Heart left ventricle (tissue), 16 donors: ENCODE data around the gene NDUFAF3. TPM values are rescaled to one million over a fixed set of nuclear protein-coding genes. Genes with fewer than 3 reads are reported as not detected.
A peak's percentile ranks its signal among the peaks of the same experiment; 100 is the strongest.

Experiments used
- ATAC-seq, 4 donors: fragments of 200-7000 bp; cut with Tn5 transposase; one replicate each; pipeline ENCODE4 v1.9.1; 2020 to 2022; ENCODE audit warnings: moderate library complexity in 4 of 4, mild to moderate bottlenecking in 3 of 4, moderate number of reproducible peaks in 1 of 4
- DNase-seq, 5 donors: peaks; one replicate each; pipeline ENCODE4 v3.0.0-alpha.2; 2020
- H3K27ac ChIP-seq, 12 donors: fragments of 200-600 bp; sonication (generic) in 4 of 12; one replicate each; pipeline versions ENCODE4 v1.5.0 to v1.8.0; 2016 to 2022; ENCODE audit warnings: mild to moderate bottlenecking in 2 of 12
- H3K27me3 ChIP-seq, 9 donors: fragments of 200-600 bp; sonication (generic) in 2 of 9; one replicate each; pipeline versions ENCODE4 v1.5.1 to v1.8.0; 2016 to 2022; ENCODE audit warnings: mild to moderate bottlenecking in 3 of 9
- H3K36me3 ChIP-seq, 9 donors: fragments of 200-600 bp; sonication (generic) in 2 of 9; one replicate each; pipeline versions ENCODE4 v1.5.0 to v1.8.0; 2018 to 2022; ENCODE audit warnings: mild to moderate bottlenecking in 2 of 9
- H3K4me1 ChIP-seq, 12 donors: fragments of 200-600 bp; sonication (generic) in 4 of 12; one replicate each; pipeline versions ENCODE4 v1.5.0 to v1.8.0; 2016 to 2022; ENCODE audit warnings: mild to moderate bottlenecking in 3 of 12
- H3K4me3 ChIP-seq, 12 donors: fragments of 200-600 bp; sonication (generic) in 4 of 12; one replicate each; pipeline versions ENCODE4 v1.5.0 to v1.8.0; 2017 to 2022; ENCODE audit warnings: mild to moderate bottlenecking in 9 of 12, moderate library complexity in 4 of 12
- H3K9me3 ChIP-seq, 12 donors: fragments of 200-600 bp; sonication (generic) in 4 of 12; one replicate each; pipeline versions ENCODE4 v1.5.0 to v1.8.0; 2016 to 2022; ENCODE audit warnings: mild to moderate bottlenecking in 1 of 12
- POLR2A ChIP-seq, 2 donors: fragments of 450-650 bp; IDR thresholded peaks; one replicate each; pipeline ENCODE4 v1.6.1; 2017; ENCODE audit warnings: antibody characterized with exemption in 2 of 2, mild to moderate bottlenecking in 2 of 2, moderate library complexity in 2 of 2
- WGBS, 4 donors: extraction: QIAGEN DNeasy Blood & Tissue Kit in 2 of 4; methylation state at CpG; one replicate each; pipeline versions ENCODE4 v1.1.5 to v1.1.7; 2013 to 2018; 5-methylcytosine and 5-hydroxymethylcytosine counted together
- intact Hi-C, 10 donors: fragments of 100-400 bp; cut with DNase I; formaldehyde crosslinking; loops; one replicate each; pipeline versions ENCODE4 v1.11.1 to v1.14.2; 2022
- polyA plus RNA-seq, 2 donors: library from polyadenylated mRNA; stranded (reverse); fragments of 200-250 nt; gene quantifications; one replicate each; pipeline ENCODE4 v1.2.3, GENCODE V29; 2013
- total RNA-seq, 9 donors: library from RNA; depleted of rRNA in 2 of 9; stranded (reverse); fragments of >200 nt in 2 of 9; fragmentation: NEBNext Ultra II Directional in 3 of 9; extraction: Animal tissue kit (Norgen Biotek cat#: 25700) in 3 of 9; gene quantifications; one replicate each; pipeline versions ENCODE4 v1.1.0 to v1.2.4, GENCODE V29; 2016 to 2023
- TF ChIP-seq, protein P1 (sequence below), 12 donors: fragments of 200-600 bp; sonication (generic) in 4 of 12; IDR thresholded peaks; one replicate each; pipeline versions ENCODE4 v1.5.0 to v1.8.0; 2018 to 2022; ENCODE audit warnings: antibody characterized with exemption in 12 of 12, mild to moderate bottlenecking in 5 of 12
- donor health status: ischemic (EF 13 %, LVEDD 7.1; RV severe dilation, severe dysfunction).
- donor health status: healthy with polysubstance abuse.
- donor health status: DM: no; HTN: yes; CAD: no.
- donor health status: DM: no; HTN: no; CAD: no.
- donor health status: ischemic (EF 25% LVEDD 6.9; RV normal size, moderate dysfunction).
- donor health status: ischemic (EF 25% LVEDD 5.7; RV mildly dilated, moderate dysfunction).
- donor health status: healthy.
- donor health status: DM: yes; HTN: yes; CAD: no.
- donor health status: ischemic (EF 35%, LVEDD 5.7; RV mildly dilated, moderate dysfunction).
- donor health status: nonischemic (EF 11% LVEDD 7.7; RV severe dilation, severe dysfunction).
- donor health status: DM: yes; HTN: yes; CAD: no.
- donor health status: PGD.
- donor health status: ischemic (EF 29% LVEDD 5.4; RV normal size, mild dysfunction).
- donor health status: nonischemic (EF 23%, LVEDD 6.1; RV moderate dilation, normal function).

NDUFAF3 gene
- total and polyA plus RNA-seq, 11 donors = 119 to 308 (median 160) TPM

DNA sequence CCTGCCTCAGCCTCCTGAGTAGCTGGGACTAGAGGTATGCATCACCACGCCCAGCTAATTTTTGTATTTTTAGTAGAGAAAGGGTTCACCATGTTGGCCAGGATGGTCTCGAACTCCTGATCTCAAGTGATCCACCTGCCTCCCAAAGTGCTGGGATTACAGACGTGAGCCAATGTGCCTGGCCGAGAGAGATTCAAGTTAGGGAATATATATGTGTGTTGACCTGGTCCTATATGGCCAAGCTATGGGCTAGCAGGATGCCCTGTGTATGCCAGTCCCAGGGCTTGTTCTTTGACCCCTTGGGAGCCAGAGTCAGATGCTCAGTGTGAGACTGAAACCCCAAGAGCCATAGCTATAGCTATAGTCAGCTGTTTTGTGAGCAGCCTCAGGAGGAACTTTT lies 1.9 kb downstream of the NDUFAF3 start:
- Histone ChIP-seq H3K27ac (no peak overlapping the region), H3K4me1 (peaks cover 3 to 72% (median 39%) of the 10 kb centered on the region in 12 donors), H3K4me3 (no peak overlapping the region), H3K9me3 (no peaks in the 10 kb centered on the region), H3K27me3 (no peaks in the 10 kb centered on the region), H3K36me3 (peaks cover 0 to 51% (median 46%) of the 10 kb centered on the region in 9 donors)
- WGBS, 4 donors = 86 to 93% (median 89%) methylated on average over 4 of the region's 4 CpGs
- intact Hi-C loops = loop anchor here in 1 of 10 donors (10.0 kb wide), 1 partner anchor 71 kb away; the partner anchor contains the start of gene QRICH1
- DNase-seq = no peak
- no peak for ATAC-seq
- TF ChIP-seq POLR2A (IDR thresholded peaks at IDR 0.05) = no peak
- TF ChIP-seq, protein P1, sequence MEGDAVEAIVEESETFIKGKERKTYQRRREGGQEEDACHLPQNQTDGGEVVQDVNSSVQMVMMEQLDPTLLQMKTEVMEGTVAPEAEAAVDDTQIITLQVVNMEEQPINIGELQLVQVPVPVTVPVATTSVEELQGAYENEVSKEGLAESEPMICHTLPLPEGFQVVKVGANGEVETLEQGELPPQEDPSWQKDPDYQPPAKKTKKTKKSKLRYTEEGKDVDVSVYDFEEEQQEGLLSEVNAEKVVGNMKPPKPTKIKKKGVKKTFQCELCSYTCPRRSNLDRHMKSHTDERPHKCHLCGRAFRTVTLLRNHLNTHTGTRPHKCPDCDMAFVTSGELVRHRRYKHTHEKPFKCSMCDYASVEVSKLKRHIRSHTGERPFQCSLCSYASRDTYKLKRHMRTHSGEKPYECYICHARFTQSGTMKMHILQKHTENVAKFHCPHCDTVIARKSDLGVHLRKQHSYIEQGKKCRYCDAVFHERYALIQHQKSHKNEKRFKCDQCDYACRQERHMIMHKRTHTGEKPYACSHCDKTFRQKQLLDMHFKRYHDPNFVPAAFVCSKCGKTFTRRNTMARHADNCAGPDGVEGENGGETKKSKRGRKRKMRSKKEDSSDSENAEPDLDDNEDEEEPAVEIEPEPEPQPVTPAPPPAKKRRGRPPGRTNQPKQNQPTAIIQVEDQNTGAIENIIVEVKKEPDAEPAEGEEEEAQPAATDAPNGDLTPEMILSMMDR (IDR thresholded peaks at IDR 0.05) = no peak

DNA sequence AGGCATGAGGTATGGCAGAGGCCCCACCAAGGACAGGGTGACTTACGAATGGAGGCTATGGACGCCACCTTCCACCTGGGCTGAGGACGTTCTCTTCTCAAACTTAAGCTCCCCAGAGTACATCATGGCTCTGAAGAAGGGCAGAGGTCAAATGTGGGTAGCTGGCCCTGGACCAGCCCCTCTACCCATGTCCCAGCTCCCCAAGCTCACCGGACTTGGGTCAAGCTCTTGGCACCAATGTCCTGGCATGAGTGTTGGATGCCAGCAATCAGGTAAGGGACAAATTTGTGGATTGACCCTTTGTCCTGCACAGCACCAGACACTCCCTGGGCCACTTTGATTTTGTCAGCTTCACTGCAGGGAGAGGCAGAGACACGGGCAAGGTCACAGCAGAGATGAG lies 2.5 kb downstream of the NDUFAF3 start:
- Histone ChIP-seq H3K4me1 (peaks cover 3 to 71% (median 38%) of the 10 kb centered on the region in 12 donors), H3K27me3 (no peaks in the 10 kb centered on the region), H3K9me3 (no peaks in the 10 kb centered on the region), H3K36me3 (peaks cover 0 to 51% (median 46%) of the 10 kb centered on the region in 9 donors), H3K4me3 (no peak overlapping the region), H3K27ac (no peak overlapping the region)
- intact Hi-C loops = loop anchor here in 1 of 10 donors (10.0 kb wide), 1 partner anchor 70 kb away; the partner anchor contains the start of gene QRICH1
- ATAC-seq = no peak
- TF ChIP-seq, protein P1 (IDR thresholded peaks at IDR 0.05) = no peak
- no peak for TF ChIP-seq POLR2A (IDR thresholded peaks at IDR 0.05)
- peak in 1 of 5 donors; percentile 25 for DNase-seq
- 76 to 83% (median 76%) methylated on average over 4 to 5 of the region's 5 CpGs for WGBS, 4 donors

DNA sequence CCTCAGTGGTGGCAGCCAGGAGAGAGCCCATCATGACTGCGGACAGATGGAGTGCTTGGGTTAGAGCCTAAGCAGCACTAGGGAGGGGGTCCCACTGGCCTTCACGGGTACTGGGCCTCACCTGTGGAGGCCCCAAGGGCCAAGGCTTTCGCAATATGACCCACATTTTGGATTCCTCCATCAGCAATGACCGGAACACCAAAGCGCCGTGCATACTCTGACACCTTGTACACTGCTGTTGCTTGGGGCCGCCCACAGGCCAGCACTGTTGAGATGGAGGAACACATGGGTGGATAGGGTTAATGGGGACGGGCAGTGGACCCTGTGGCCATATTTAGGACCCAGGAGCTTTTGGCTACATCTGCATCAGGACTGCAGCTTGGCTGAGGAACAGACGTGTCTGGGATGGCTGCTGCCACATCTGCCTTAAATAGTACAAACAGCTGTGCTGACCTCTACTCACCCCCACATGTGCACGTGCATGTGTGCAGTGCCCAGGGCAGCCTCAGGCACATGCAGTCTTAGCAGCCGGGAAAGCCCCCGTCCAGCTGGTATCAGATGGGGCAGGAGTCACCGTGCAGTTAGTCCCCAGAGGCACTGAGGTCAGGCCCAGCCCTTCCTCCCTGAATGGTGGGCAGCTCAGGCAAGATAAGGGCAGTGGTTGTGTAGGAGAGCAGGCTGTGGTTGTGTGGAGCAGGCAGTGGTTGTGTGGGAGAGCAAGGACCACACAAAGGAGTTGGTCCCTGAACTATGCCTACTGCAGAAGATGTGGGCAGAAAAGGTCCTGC lies 3.3 kb downstream of the NDUFAF3 start:
- no peak for TF ChIP-seq POLR2A (IDR thresholded peaks at IDR 0.05)
- TF ChIP-seq, protein P1 (IDR thresholded peaks at IDR 0.05) = no peak
- H3K27ac ChIP-seq = no peak overlapping the region
- no peaks in the 10 kb centered on the region for H3K9me3 ChIP-seq
- no peak for ATAC-seq
- H3K4me3 ChIP-seq = no peak overlapping the region
- DNase-seq = peak in 1 of 5 donors; percentile 28
- intact Hi-C loops = loop anchor here in 2 of 10 donors (5.0 to 10.0 kb wide), 2 partner anchors 67 to 70 kb away; partner anchors contain the start of gene QRICH1 (in 2 of the 2)
- WGBS, 4 donors = 52 to 79% (median 64%) methylated on average over 6 to 13 of the region's 13 CpGs
- H3K27me3 ChIP-seq = no peaks in the 10 kb centered on the region
- H3K4me1 ChIP-seq = peaks cover 3 to 68% (median 34%) of the 10 kb centered on the region in 12 donors
- peaks cover 0 to 56% (median 50%) of the 10 kb centered on the region in 9 donors for H3K36me3 ChIP-seq

DNA sequence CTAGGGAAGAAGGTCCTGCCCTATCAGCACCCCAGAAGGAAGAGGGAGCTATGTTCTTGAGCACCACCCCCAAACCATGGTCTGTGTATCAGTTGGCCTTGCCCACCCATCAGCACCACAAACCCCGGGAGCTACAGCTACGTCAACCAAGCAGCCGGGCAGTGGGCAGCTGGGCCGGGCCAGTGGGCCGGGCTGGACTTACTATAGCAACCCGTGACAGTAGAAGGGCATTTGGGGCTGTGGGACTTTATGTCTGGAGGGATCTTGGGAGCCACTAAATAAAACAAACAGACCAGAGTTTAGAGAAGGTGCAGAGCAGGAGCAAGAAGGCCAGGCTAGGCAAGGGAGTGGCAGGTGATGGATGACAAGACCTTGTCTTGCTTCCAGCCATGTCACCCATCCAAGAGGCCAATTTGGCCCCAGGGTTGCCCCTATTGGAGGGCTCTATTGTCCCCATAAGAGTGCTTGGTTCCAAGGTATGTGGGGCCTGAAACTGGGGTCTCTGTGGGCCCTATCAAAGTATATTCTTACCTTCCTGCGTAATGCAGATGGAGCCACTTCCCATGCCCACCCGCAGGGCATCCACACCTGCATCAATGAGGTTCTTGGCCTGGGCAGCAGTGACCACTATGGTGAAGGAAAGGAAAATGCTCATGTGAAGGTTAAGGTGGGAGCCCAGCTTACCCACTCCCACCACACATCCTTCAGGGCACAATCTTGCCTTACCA lies 4.0 kb downstream of the NDUFAF3 start:
- 86 to 95% (median 90%) methylated on average over 8 of the region's 8 CpGs for WGBS, 4 donors
- no peak for DNase-seq
- Histone ChIP-seq H3K4me1 (peaks cover 3 to 61% (median 30%) of the 10 kb centered on the region in 12 donors), H3K27ac (no peak overlapping the region), H3K9me3 (no peaks in the 10 kb centered on the region), H3K27me3 (no peaks in the 10 kb centered on the region), H3K36me3 (peaks cover 0 to 64% (median 57%) of the 10 kb centered on the region in 9 donors), H3K4me3 (no peak overlapping the region)
- intact Hi-C loops = loop anchor here in 2 of 10 donors (5.0 to 10.0 kb wide), 2 partner anchors 66 to 69 kb away; partner anchors contain the start of gene QRICH1 (in 2 of the 2)
- no peak for ATAC-seq
- TF ChIP-seq POLR2A (IDR thresholded peaks at IDR 0.05) = no peak
- TF ChIP-seq, protein P1 (IDR thresholded peaks at IDR 0.05) = no peak
